ENCODE results near the gene SLITRK1.

Gene SLITRK1, protein sequence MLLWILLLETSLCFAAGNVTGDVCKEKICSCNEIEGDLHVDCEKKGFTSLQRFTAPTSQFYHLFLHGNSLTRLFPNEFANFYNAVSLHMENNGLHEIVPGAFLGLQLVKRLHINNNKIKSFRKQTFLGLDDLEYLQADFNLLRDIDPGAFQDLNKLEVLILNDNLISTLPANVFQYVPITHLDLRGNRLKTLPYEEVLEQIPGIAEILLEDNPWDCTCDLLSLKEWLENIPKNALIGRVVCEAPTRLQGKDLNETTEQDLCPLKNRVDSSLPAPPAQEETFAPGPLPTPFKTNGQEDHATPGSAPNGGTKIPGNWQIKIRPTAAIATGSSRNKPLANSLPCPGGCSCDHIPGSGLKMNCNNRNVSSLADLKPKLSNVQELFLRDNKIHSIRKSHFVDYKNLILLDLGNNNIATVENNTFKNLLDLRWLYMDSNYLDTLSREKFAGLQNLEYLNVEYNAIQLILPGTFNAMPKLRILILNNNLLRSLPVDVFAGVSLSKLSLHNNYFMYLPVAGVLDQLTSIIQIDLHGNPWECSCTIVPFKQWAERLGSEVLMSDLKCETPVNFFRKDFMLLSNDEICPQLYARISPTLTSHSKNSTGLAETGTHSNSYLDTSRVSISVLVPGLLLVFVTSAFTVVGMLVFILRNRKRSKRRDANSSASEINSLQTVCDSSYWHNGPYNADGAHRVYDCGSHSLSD

GRCh38 chr13:83881917-83882605 lies at the start of gene SLITRK1:
Gene SLITRK1 (minus strand): TSS chr13:83882474. CDS start chr13:83881507, 967 bp downstream.
- DNase-seq: no peak

GRCh38 chr13:83929157-83929556 lies 46.9 kb upstream of the SLITRK1 start:
- no peak for DNase-seq

GRCh38 chr13:83919775-83920174 lies 37.5 kb upstream of the SLITRK1 start:
- no peak for DNase-seq

GRCh38 chr13:83914368-83914767 lies 32.1 kb upstream of the SLITRK1 start:
- DNase-seq: no peak

DNA sequence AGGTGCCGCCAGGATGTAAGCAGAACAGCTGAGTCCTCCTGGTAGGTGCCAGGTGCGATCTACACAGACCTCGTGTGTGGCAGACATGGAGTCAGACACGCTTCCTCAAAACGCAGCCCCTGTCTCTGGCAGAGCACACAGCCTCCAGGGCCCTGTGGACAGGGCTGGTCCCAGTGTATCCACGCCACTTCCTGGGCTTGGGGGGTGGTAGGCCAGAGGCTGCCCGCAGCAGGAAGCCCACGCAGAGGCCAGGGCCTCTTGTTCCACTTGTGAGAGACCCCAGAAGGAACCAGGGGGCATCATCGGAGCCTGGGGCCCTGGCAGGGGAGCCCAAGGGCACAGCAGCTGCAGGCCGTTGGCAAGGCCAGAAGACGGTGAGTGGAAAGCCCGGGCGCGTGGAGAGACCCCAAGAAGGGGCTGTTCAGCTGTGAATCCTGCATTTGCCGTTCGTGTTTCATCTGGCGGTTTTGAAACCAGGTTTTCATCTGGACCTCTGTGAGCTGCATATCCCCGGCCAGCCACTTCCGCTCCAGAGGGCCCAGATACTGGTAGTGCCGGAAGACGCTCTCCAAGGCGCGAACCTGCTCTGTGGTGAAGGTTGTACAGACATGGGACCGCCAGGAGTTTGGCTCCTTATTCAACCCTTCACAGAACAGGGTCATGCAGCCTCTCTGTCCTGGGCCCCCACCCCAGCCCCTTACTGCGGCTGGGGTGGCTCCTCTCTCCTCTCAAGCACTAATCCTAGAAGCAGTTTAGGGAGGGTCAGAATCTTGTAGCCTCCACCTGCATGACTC lies 25.1 kb upstream of the SLITRK1 start:
- no peak for DNase-seq

GRCh38 chr13:83906240-83906820 lies 24.1 kb upstream of the SLITRK1 start:
- DNase-seq: no peak

DNA sequence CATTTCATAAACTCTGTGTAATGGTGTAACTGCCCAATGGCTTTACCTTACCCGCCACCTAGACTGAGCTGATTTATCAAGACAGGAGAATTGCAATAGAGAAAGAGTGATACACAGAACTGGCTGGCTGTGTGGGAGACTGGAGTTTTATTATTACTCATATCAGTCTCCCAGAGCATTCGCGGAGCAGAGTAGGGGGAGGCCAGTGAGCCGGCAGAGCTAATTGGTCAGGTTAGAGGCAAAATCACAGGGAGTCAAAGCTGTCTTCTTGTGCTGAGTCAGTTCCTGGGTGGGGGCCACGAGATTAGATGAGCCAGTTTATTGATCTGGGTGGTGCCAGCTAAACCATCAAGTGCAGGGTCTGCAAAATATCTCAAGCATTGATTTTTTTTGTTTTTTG lies 23.4 kb upstream of the SLITRK1 start:
- DNase-seq: no peak

DNA sequence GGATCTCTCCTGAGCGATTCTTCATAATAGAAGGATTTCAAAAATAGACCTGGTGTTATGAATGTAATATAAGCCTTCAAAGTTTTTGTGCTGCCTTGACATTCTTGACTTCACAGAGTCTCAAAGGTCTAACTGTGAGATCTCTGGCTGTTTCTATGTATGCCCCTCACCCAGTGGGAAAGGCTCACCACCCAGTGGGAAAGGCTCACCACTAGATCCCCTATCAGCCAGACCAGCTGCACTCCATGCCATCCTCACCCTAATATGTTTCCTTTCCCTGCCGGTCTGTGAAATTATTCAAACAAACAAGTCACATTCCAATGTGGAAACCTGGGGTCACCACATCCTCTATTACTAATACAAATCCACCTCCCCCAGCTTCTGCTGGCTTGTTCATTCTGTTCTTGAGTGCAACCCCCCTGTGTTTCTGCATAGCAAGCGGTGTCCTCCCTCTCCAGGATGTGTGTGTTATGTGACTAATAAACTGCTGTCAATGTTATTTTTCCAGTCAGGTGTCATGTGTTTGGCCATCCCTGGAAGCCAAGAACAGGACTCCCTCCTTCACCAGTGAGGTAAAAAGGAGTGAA lies 13.8 kb upstream of the SLITRK1 start:
- no peak for DNase-seq

DNA sequence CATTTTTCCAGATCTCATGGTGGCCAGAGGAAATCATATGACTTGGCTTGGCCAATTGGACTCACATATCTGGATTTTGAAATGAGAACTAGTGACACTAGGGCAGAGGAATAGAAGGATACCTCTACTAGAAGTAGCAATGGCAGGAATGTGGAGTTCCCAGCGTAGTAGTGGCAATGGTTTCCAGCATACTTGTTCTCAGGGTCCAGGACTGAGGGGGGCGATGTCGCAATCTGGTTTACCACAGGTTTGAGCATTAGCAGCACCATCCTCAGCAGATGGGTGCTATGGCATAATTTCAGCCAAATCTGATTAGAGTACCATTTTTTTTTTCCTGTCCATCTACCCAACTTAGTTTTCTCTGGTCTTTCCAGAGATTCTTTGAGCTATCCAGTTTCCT lies 8.1 kb upstream of the SLITRK1 start:
- DNase-seq: no peak

- DNase-seq: no peak
These were observed 1.9 kb upstream of the SLITRK1 start for GRCh38 chr13:83884141-83884540.

GRCh38 chr13:83883061-83883523 lies 818 bp upstream of the SLITRK1 start:
- no peak for DNase-seq

- DNase-seq: no peak
These were observed 309 bp upstream of the SLITRK1 start for GRCh38 chr13:83882606-83882959.

DNA sequence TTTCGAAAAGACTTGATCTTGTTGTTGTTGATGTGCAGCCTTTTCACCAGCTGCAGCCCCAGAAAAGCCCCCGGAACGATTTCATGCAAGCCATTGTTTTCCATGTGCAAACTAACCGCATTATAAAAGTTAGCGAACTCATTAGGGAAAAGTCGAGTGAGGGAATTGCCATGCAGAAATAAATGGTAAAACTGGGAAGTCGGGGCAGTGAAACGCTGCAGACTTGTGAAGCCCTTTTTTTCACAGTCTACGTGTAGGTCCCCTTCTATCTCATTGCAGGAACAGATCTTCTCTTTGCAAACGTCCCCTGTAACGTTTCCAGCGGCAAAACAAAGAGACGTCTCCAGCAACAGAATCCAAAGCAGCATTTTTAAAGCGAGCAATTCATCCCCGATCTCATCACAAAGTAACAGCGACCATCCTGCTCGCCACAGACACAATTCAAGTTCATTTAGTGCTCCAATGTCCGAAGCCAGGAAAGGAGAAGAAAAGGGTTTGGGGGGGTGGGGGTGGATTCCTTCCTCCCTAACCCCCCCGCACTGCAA lies 1.1 kb downstream of the SLITRK1 start:
- DNase-seq: no peak

GRCh38 chr13:83880275-83881139 lies 1.8 kb downstream of the SLITRK1 start:
- DNase-seq: no peak

DNA sequence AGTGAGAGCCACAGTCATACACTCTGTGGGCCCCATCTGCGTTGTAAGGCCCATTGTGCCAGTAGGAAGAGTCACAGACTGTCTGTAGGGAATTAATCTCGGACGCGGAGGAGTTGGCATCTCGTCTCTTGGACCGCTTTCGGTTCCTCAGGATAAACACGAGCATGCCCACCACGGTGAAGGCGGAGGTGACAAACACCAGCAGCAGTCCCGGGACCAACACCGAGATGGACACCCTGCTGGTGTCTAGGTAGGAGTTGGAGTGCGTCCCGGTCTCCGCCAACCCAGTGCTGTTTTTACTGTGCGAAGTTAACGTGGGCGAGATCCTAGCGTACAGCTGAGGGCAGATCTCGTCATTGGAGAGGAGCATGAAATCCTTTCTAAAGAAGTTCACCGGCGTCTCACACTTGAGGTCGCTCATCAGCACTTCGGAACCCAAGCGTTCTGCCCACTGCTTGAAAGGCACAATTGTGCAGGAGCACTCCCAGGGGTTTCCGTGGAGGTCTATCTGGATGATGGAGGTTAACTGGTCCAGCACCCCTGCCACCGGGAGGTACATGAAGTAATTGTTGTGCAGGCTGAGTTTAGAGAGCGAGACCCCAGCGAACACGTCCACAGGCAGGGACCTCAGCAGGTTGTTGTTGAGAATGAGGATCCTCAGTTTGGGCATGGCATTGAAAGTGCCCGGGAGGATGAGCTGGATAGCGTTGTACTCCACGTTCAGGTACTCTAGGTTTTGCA lies 2.7 kb downstream of the SLITRK1 start:
- DNase-seq: no peak

GRCh38 chr13:83878691-83879430 lies 3.4 kb downstream of the SLITRK1 start:
- DNase-seq: no peak

- DNase-seq: no peak
These were observed 4.5 kb downstream of the SLITRK1 start for GRCh38 chr13:83877651-83878355.

DNA sequence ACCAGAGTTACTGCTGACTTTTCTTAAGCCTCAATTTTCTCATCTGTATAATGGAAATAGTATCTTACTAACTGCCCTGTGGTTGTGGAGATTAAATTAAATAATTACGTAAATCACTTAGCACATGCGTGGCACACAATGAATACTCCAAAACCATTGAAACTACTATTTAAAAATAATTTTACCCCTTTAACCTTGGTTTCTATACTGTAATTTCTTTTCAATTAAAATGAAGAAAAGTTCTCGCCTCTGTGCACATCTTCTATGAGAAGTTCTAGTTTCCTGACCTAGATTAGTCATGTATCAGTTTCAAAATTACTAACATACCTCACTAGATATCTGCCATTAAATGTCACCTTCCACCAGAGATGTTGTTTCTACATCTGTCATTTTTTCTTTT lies 5.7 kb downstream of the SLITRK1 start:
- DNase-seq: no peak

DNA sequence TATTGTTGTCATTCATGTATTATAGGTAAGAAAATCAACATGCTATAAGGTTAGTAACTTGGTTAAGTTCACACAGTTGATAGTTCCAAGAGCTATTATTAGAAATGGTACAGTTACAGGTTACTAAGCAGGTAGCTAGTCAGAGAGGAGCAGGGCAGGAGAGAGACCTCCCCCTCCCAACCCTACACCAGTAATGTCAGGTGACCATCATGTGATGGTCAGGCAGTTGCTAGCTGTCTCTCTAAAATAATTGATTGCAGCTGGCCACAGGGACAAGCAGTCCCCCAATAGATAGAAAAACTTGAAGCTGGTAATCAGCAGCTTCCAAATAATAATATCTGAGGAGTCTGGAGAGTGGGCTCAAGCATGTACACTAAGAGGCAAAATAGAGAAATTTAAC lies 14.6 kb downstream of the SLITRK1 start:
- DNase-seq: no peak
